Endodermal cell (in vitro differentiated cells): Measurements from ENCODE around the gene HDGFL1. TPM values are rescaled to one million over a fixed set of nuclear protein-coding genes. Genes with fewer than 3 reads are reported as not detected.

Experiments
- DNase-seq: peaks from one replicate; pipeline ENCODE4 v3.0.0-alpha.2; 2017
- H3K27ac ChIP-seq: 2 replicates; pipeline ENCODE4 v1.5.1; 2013; ENCODE audit warnings: mild to moderate bottlenecking, low read depth, low read length, moderate library complexity
- H3K27me3 ChIP-seq: 2 replicates; pipeline ENCODE4 v1.6.1; 2013; ENCODE audit warnings: mild to moderate bottlenecking, low read length, moderate library complexity; ENCODE audit not compliant: insufficient read depth, control insufficient read depth, poor library complexity, severe bottlenecking
- H3K36me3 ChIP-seq: 2 replicates; pipeline ENCODE4 v1.7.0; 2013; ENCODE audit warnings: mild to moderate bottlenecking, low read length, moderate library complexity; ENCODE audit not compliant: control insufficient read depth, insufficient read depth
- H3K4me1 ChIP-seq: one replicate; pipeline ENCODE4 v1.7.0; 2013; ENCODE audit warnings: low read length; ENCODE audit not compliant: control insufficient read depth, insufficient read depth
- H3K4me3 ChIP-seq: 2 replicates; pipeline ENCODE4 v1.5.1; 2013; ENCODE audit warnings: mild to moderate bottlenecking, low read length, moderate library complexity
- H3K9ac ChIP-seq: 2 replicates; pipeline ENCODE4 v1.6.1; 2013; ENCODE audit warnings: mild to moderate bottlenecking, low read length, moderate library complexity; ENCODE audit not compliant: poor library complexity, severe bottlenecking; ENCODE audit errors: extremely low read depth
- H3K9me3 ChIP-seq: 2 replicates; pipeline ENCODE4 v1.6.1; 2013; ENCODE audit warnings: mild to moderate bottlenecking, low read length, moderate library complexity; ENCODE audit not compliant: control insufficient read depth
- H3K27ac Mint-ChIP-seq: 2 replicates; pipeline ENCODE4 v1.8.0; 2020; ENCODE audit warnings: mixed read lengths
- H3K27me3 Mint-ChIP-seq: 2 replicates; pipeline ENCODE4 v1.8.0; 2021; ENCODE audit warnings: mild to moderate bottlenecking, mixed read lengths; ENCODE audit not compliant: insufficient read depth
- H3K36me3 Mint-ChIP-seq: 2 replicates; pipeline ENCODE4 v1.8.0; 2020; ENCODE audit warnings: low read depth, mixed read lengths
- H3K4me1 Mint-ChIP-seq: 2 replicates; pipeline ENCODE4 v1.8.0; 2020; ENCODE audit warnings: mixed read lengths
- H3K4me3 Mint-ChIP-seq: 2 replicates; pipeline ENCODE4 v1.8.0; 2020; ENCODE audit warnings: mild to moderate bottlenecking, moderate library complexity, mixed read lengths
- H3K9me3 Mint-ChIP-seq: 2 replicates; pipeline ENCODE4 v1.8.0; 2020; ENCODE audit warnings: mild to moderate bottlenecking, mixed read lengths
- CTCF ChIP-seq: fragments of 200-600 bp; sonication (generic); conservative IDR thresholded peaks from 2 replicates; pipeline ENCODE4 v1.5.0; 2021; ENCODE audit warnings: antibody characterized with exemption, mild to moderate bottlenecking
- WGBS, 2 experiments: methylation state at CpG; one replicate each; pipeline versions ENCODE4 v1.1.5 to v1.1.7; 2013; ENCODE audit warnings: missing lambda C conversion rate in 2 of 2, mixed read lengths in 1 of 2; ENCODE audit not compliant: insufficient coverage in 1 of 2, insufficient read length in 1 of 2; 5-methylcytosine and 5-hydroxymethylcytosine counted together
- total RNA-seq, 2 donors: library from RNA; stranded (reverse); fragmentation: NEBNext Ultra II Directional in 1 of 2; extraction: Animal tissue kit (Norgen Biotek cat#: 25700) in 1 of 2; gene quantifications; 2 replicates in 1 of 2; 3 replicates in 1 of 2; pipeline ENCODE4 v1.2.1, GENCODE V29; 2021

Gene HDGFL1
- total RNA-seq, 2 donors from 2014 or later: not detected

- Histone ChIP-seq H3K9me3 (no peaks in the 10 kb centered on the region), H3K4me3 (no peak overlapping the region), H3K9ac (no peak overlapping the region), H3K27ac (no peak overlapping the region), H3K27me3 (no peaks in the 10 kb centered on the region), H3K36me3 (no peaks in the 10 kb centered on the region), H3K4me1 (no peaks in the 10 kb centered on the region)
- Mint-ChIP-seq H3K4me1 (no peaks in the 10 kb centered on the region), H3K27ac (no peak overlapping the region), H3K36me3 (no peaks in the 10 kb centered on the region), H3K27me3 (no peaks in the 10 kb centered on the region), H3K9me3 (peaks cover 2% of the 10 kb centered on the region), H3K4me3 (no peak overlapping the region)
- no peak for TF ChIP-seq CTCF
- DNase-seq: no peak
Measured at GRCh38 chr6:22596011-22596410, 26.6 kb downstream of the HDGFL1 start.

- no peak overlapping the region for H3K27ac ChIP-seq
- no peaks in the 10 kb centered on the region for H3K4me1 ChIP-seq
- H3K36me3 Mint-ChIP-seq: no peaks in the 10 kb centered on the region
- H3K4me3 Mint-ChIP-seq: no peak overlapping the region
- no peak for DNase-seq
- H3K9ac ChIP-seq: no peak overlapping the region
- no peaks in the 10 kb centered on the region for H3K9me3 ChIP-seq
- peaks cover 8% of the 10 kb centered on the region for H3K9me3 Mint-ChIP-seq
- no peaks in the 10 kb centered on the region for H3K36me3 ChIP-seq
- H3K27me3 ChIP-seq: no peaks in the 10 kb centered on the region
- H3K4me1 Mint-ChIP-seq: no peaks in the 10 kb centered on the region
- TF ChIP-seq CTCF: no peak
- no peak overlapping the region for H3K4me3 ChIP-seq
- no peaks in the 10 kb centered on the region for H3K27me3 Mint-ChIP-seq
- WGBS, 2 experiments: 91 to 94% methylated on average over 2 to 4 of the region's 4 CpGs
- no peak overlapping the region for H3K27ac Mint-ChIP-seq
Measured at GRCh38 chr6:22598339-22598738, 29.0 kb downstream of the HDGFL1 start.

GRCh38 chr6:22600059-22600458 is 30.7 kb downstream of the HDGFL1 start:
- no peak overlapping the region for H3K27ac Mint-ChIP-seq
- Histone ChIP-seq H3K27ac (no peak overlapping the region), H3K4me1 (no peaks in the 10 kb centered on the region), H3K4me3 (no peak overlapping the region), H3K36me3 (no peaks in the 10 kb centered on the region), H3K9me3 (no peaks in the 10 kb centered on the region), H3K27me3 (no peaks in the 10 kb centered on the region), H3K9ac (no peak overlapping the region)
- H3K4me3 Mint-ChIP-seq: no peak overlapping the region
- H3K36me3 Mint-ChIP-seq: no peaks in the 10 kb centered on the region
- H3K27me3 Mint-ChIP-seq: no peaks in the 10 kb centered on the region
- no peak for DNase-seq
- no peak for TF ChIP-seq CTCF
- WGBS, 2 experiments: 98% methylated on average over 4 of the region's 4 CpGs; no CpG with 5 or more reads in 1 of the 2 experiments
- H3K4me1 Mint-ChIP-seq: no peaks in the 10 kb centered on the region
- H3K9me3 Mint-ChIP-seq: peaks cover 8% of the 10 kb centered on the region
